Lower leg skin (tissue), 3 donors: Measurements from ENCODE around the gene DGCR8.

Experiments used
- CTCF ChIP-seq, 3 donors: fragments of 450-650 bp; IDR thresholded peaks; one replicate each; pipeline ENCODE4 v1.5.1; 2016; ENCODE audit warnings: antibody characterized with exemption in 3 of 3, mild to moderate bottlenecking in 3 of 3, moderate library complexity in 2 of 3
- POLR2A ChIP-seq, 2 donors: fragments of 450-650 bp; IDR thresholded peaks; one replicate each; pipeline ENCODE4 v1.6.1; 2016 to 2017; ENCODE audit warnings: antibody characterized with exemption in 2 of 2, mild to moderate bottlenecking in 1 of 2, moderate library complexity in 1 of 2

DNA sequence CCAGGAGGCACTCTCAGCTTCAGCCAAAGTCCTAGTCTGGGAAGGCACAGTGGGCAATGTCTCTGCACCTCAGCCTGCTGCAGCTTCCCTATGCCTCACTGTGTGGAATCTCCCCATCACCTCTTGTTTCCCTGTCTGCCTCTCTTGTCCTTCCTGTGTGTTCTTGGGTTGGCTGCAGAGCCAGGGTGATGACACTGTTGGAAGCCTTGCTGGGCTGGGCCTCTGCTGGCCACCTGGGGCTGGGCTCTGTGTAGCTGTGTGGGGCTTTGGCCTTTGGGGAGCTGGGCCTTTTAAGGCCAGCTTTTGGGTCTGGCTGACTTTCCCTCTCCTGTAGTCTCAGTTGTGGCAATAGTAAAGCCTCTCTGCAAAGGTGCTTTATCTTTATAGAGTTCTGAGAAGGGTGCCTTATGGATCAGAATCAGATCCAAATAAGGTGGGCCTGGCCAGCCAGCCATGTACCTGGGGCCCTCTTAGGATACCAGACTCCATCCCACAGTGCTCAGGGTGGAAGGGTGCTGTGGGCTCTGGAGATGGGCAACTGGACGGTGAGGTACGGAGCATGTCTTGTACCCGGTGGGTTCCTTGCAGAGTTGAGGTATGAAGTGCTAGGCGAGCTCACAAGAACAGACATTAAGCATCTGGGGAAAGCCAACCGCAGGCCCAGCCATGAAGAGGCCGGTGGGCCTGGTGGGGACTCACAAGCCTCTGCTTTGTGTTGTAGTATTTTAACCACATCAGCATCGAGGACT lies 25.6 kb downstream of the DGCR8 start:
- no peak for TF ChIP-seq CTCF (IDR thresholded peaks at IDR 0.05)
- TF ChIP-seq POLR2A (IDR thresholded peaks at IDR 0.05), result no peak
